ENCODE results near the gene ZNF521.

DNA sequence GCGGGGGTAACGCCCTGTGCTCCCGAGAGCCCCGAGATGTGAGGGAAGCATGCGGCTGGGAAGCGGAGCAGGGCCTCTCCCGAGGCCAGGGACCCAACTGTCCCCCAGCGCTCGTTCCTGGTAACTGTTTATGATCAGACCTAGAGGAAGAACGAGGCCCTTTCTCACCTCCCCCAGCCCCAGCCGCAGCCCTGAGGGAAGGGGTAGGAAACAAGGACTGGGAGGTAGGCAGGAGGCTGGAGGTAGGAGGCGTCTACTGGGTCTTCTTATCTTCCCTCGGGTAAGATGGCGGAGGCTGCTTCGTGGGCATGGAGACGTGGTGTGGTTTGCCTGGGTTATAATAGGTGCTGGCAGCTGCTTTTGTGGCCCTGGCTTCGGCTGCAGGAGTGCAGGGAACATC lies 335.8 kb downstream of the ZNF521 start:
- TF ChIP-seq CTCF (conservative IDR thresholded peaks at IDR 0.05; ENCODE audit: low read depth, low read length) (no peak), EZH2 (IDR thresholded peaks at IDR 0.05; ENCODE audit: borderline replicate concordance, low read depth, low read length, poor library complexity, severe bottlenecking) (no peak)
